ENCODE results near the gene KRT33B.

The KRT33B gene

DNA sequence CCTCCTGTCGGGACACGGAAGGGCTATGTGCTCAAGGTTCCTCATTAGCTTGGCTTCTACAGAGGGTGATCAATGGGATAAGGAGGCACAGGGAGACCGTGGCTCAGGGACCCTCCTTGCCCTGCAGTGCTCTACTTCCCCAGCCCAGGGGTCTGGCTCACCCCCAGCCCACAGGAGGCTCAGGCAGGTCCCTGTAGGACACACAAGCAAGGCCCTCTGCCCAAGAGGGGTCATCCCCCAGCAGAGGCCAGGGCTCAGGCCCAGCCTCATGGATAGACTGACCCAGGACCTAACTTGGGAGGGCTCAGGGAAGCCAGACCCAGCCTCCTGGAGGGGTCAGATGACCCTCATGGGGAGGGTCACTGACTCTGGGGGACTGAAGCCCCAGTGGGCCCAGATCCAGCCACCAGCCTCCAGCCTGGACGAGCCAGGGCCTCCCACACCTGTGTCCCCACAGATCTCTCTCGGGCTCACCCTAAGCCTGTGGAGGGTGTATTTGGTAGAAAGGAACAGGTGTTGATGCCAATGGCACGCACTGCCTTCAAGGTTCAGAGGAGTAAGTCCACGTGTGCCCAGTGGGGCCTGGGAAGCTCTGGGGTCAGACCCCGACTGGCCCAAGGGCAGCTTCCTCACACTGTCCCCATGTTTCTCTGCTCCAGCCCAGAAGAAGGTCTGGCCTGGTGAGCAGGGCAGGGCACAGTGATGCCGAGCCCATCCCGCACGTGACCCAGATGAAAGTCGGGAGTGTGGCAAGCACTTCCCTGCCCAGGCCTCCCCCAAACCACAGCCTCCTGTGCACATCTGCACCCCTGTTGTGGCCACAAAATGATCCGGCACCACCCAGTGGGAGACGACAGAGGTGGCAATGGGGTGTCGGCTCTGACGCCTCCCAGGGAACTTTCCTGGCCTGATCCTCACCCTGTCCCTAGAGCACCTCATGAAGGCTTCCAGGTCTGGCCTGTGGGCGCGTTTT lies 43.2 kb downstream of the KRT33B start:
- DNase-seq, result no peak

DNA sequence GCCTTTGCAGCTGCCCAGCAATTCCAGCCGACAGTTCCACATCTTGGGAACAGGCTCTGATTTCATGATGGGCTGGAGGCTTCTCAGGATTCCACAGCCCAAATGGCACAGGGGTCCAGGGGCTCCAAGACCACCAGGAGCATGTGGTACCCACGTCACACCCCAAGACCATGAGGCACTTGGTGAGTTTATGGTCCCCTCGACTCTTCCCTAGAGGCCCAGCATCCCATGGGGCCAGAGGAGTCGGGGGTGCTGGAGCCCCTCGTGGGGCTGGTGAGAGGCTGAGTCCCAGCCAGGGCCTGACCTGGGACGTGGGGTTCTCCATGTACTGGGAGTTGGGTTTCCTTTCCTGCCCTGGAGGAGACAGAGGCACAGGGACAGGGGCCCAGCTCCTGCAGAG lies 44.0 kb downstream of the KRT33B start:
- DNase-seq, result no peak

DNA sequence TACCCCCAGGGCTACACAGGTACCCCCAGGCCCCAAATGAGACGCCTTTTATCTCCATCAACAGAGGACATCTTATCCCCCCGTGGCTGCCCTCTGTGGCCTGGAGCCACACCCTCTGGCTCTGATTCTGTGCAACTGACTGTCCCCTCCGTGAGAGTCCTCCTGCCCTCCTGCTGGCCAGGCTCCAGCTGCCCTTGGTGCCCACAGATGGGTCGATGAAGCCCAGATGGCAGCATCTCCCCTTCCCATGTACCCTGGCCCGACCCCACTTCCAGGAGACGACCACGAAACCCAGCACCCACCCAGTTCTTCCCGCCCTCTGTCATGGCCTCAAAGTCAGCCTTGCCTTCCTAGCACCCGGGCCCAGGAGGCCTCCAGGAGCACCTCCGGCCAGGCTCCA lies 44.5 kb downstream of the KRT33B start:
- no peak for DNase-seq

DNA sequence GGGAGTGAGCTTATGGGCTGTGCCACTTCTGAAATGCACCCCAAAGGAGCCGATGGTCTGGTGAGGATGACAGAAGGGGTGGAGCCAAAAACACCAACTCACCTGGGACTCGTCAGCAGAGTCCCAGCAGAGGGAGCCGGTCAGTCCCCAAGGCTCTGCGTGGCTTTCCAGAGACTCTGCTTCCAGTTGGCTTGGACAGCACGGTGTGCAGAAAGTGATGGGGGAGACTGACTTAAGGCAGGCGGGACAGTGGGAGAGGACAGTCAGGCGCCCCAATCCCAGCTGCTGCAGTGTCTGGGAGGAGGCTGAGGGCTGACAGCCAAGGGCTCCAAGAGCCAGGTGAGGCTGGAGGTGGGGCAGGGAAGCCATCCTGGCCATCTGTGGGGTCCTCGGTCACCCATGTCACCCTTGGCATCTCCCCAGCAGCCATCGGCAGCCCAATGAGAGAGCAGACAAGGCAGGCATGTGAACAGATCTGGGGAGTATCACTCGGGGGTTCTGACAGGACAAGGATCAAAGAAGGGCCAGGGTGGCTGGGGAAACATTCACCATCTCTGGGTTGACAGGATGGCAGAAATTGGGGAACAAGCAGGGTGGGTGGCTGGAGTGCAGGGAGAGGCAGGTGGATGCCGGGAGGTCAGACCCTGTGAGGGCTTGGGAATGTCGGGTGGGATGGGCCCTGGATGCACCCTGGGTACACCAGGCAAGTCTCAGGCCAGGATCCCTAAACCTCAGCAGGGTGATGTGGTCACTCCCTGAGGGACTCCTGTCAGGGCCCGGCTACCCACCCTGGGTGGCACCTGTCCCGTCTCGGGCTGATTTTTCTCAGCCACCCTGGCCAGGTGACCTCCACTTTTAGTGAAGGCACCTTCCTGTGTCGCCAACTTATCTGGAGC lies 45.2 kb downstream of the KRT33B start:
- no peak for DNase-seq

DNA sequence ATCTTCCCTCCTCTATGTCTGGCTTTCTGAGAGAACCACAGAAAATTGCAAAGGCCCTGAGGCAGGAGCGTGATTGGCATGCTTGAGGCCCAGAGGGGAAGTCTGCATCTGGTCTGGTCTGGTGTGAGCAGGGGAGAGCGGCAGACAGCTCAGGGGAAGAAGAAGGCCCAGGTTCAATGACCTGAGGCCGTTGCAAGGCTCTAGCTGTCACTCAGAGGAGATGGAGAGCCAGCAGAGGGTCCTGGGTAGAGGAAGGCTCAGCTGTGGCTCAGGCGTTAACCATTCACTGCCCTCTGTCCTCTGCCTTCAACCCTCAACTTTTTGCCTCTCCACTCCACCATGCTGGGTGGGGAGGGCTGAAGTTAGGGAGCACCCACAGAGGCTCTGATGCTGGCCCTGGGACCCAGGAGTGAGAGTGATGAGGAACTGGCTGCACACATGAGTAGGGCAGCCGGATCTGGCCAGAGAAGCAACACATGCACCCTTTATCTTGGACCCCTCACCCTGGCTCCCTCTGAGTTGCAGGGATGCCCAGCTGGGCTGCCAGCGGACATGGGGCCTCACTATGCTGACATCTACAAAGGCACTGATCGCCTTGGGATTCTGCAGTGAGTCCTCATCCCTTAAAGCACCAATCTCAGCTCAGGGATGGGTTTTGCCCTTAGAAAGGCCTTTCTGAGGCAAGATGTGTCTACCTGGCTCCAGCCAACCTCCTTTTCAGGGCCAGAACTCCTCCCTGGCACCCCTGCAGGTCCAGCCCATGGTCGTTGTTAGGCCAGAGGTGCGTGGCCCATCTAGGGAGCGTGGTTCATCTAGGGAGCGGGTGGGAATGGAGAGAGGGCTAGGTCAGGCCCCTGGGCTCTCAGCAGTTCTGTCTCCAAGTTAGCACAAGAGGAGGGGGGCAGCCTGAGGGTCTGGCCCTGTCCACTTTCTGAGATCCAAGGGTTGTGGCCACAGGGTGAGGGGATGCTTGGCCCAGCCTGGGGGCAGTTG lies 46.4 kb downstream of the KRT33B start:
- DNase-seq, result no peak

DNA sequence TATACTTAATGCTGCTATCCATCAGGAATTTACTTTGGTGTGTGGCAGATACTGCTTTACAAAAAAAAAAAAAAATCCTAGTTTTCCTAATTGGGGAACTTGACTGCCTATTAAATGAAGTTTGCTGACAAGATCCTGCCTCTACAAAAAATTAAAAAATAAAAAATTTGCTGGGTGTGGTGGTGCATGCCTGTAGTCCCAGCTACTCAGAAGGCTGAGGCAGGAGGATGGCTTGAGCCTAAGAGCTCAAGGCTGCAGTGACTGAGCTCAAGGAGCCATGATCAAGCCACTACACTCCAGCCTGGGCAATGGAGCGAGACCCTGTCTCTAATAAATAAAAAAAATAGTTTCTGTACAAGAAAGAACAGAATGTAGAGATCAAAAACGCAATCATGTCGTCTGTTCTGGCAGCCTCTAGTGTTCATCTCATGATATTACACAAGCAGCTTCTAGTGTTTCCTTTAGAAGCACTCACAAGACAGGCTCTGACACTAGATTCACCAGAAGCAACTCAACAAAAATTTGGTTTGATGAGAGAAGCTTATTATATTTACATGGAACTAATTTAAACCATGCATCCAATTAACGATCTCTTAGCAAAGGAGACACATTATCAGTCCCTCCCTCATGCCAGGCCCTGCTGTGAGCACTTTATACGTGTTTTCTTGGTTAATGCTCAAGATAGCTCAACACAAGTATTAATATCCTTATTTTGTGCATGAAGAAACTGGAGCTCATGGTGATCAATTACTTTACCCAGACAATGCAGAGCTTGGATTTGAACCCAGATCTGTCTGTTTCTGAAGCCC lies 47.3 kb downstream of the KRT33B start:
- DNase-seq, result no peak

DNA sequence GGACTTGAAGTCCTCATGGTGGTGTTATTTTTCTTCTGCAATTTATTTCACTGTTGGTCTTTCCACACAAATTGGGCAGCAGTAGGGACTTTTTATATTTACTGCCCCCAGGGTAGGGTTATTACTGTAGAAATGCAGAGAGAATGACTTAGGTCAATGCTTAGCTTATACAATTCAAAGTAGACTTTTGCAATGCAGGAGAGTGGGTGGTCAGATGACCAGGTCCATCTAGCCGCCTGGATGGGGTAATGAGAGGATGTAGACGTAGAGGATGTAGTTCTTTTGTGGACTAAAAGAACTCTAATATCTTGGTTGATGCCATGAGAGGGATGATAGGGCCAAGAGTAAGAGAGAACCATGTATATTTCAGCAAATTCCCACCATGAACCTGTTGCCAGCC lies 51.4 kb downstream of the KRT33B start:
- DNase-seq, result no peak

DNA sequence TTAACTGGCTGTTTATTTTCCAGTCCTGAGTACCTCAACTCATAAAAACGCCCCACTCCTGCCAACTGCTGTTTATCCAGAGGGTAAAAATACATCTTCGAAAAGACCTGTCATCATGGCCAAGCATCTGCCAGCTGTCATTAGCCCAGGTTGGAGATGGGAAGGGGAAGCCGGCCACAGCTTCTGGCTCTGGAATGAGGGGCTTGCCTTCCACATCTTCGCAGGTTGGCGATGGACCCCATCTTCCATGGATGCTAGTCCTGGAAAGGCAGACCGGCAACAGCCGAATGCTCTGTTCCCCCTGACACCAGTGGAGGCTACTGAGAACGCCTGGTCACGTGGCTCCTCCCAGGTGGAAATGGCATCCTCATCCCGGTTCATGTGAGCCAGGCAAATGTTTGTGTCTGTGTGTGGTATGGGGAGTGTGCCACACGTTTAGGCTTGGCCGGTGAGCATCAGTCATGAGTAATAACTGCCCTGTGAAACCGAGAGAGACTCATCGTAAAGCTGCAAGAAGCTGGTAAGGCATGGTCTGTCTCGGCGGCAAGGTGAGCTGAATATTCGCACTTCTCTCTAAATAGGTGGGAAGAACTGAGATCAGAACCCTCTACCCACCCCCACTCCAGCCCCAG lies 53.7 kb downstream of the KRT33B start:
- no peak for DNase-seq

DNA sequence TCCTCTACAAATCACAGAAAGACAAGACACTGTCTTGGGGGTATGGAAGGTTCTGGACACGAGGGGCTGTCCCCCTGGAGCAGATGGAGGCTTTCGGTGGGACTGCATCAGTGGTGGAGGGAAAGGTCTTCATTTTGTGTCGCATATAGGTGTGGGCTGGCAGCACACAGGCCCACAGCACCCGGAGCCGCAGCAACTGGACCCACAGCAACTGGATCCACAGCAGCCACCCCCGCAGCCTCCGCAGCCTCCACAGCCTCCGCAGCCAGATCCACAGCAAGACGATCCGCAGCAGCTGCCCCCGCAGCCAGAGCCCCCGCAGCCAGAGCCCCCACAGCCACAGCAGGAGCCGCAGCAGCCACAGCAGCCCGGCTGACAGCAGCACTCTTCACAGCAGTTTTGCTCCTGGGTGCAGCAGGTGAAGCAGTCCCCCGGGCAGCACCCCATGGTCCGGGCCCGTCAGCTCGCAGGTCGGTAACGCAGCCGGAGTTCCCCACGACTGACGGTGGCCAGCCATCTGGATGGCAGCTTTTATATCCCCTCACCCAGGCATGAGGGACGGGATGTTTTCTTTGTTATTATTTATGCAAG lies 54.3 kb downstream of the KRT33B start, which contains the start of gene KRTAP17-1:
Gene KRTAP17-1 (minus strand): TSS at position 507 of the 591 bp plus-strand sequence. CDS start 60 bp downstream, at position 447.
- no peak for DNase-seq

All from anterior cingulate cortex (tissue), 58 donors.